Sigmoid colon (tissue), 7 donors: ENCODE measurements around the gene PDLIM5. TPM values are rescaled to one million over a fixed set of nuclear protein-coding genes. Genes with fewer than 3 reads are reported as not detected.
"Not testable (repeated sequence)": the region's sequence is repeated elsewhere in the genome, so short reads cannot be mapped to it uniquely, and the experiment has no call there.

Experiments used
- DNase-seq: peaks from one replicate; pipeline ENCODE4 v3.0.0-alpha.2; 2019
- H3K27ac ChIP-seq, 4 donors: fragments of 200-600 bp; sonication (generic); one replicate each; pipeline ENCODE4 v1.5.1; 2016 to 2019; ENCODE audit warnings: mild to moderate bottlenecking in 1 of 4
- H3K27me3 ChIP-seq, 3 donors: fragments of 200-600 bp; sonication (generic); one replicate each; pipeline ENCODE4 v1.5.1; 2019; ENCODE audit warnings: mild to moderate bottlenecking in 1 of 3
- H3K36me3 ChIP-seq, 4 donors: fragments of 200-600 bp; sonication (generic); one replicate each; pipeline ENCODE4 v1.5.1; 2016 to 2019
- H3K4me1 ChIP-seq, 4 donors: fragments of 200-600 bp; sonication (generic); one replicate each; pipeline ENCODE4 v1.5.1; 2017 to 2019
- H3K4me3 ChIP-seq, 4 donors: fragments of 200-600 bp; sonication (generic); one replicate each; pipeline ENCODE4 v1.5.1; 2017 to 2019; ENCODE audit warnings: mild to moderate bottlenecking in 2 of 4, moderate library complexity in 1 of 4
- H3K9me3 ChIP-seq, 4 donors: fragments of 200-600 bp in 3 of 4; sonication (generic) in 3 of 4; one replicate each; pipeline versions ENCODE4 v1.5.1 to v1.6.1; 2013 to 2019
- EP300 ChIP-seq, 4 donors: sonication (generic); formaldehyde crosslinking; IDR thresholded peaks; one replicate each; pipeline ENCODE4 v1.6.1; 2017; ENCODE audit warnings: antibody characterized with exemption in 4 of 4
- POLR2A ChIP-seq, 2 donors: fragments of 450-650 bp; IDR thresholded peaks; one replicate each; pipeline ENCODE4 v1.6.1; 2016; ENCODE audit warnings: antibody characterized with exemption in 2 of 2, mild to moderate bottlenecking in 2 of 2, moderate library complexity in 2 of 2
- POLR2AphosphoS5 ChIP-seq, 4 donors: sonication (generic); formaldehyde crosslinking; IDR thresholded peaks; one replicate each; pipeline ENCODE4 v1.6.1; 2017; ENCODE audit warnings: antibody characterized with exemption in 4 of 4
- WGBS, 2 donors: extraction: QIAGEN DNeasy Blood & Tissue Kit; methylation state at CpG; one replicate each; pipeline ENCODE4 v1.1.7; 2013; 5-methylcytosine and 5-hydroxymethylcytosine counted together
- intact Hi-C: fragments of 100-400 bp; cut with DNase I; formaldehyde crosslinking; loops from one replicate; pipeline ENCODE4 v1.15.1; 2023
- polyA plus RNA-seq, 3 donors: library from polyadenylated mRNA; stranded (reverse); fragments of 200-250 nt; gene quantifications; one replicate each; pipeline ENCODE4 v1.2.3, GENCODE V29; 2013
- total RNA-seq, 4 donors: library from RNA; depleted of rRNA; stranded (reverse); fragments of >200 nt; gene quantifications; one replicate each; pipeline ENCODE4 v1.1.0, GENCODE V29; 2016
- TF ChIP-seq, protein P1 (sequence below), 4 experiments: fragments of 450-650 bp in 3 of 4; fragments of 200-600 bp in 1 of 4; IDR thresholded peaks; one replicate each; pipeline ENCODE4 v1.5.1; 2016 to 2019; ENCODE audit warnings: antibody characterized with exemption in 4 of 4, mild to moderate bottlenecking in 3 of 4, moderate library complexity in 2 of 4
- donor health status: healthy with polysubstance abuse.
- donor health status: Bipolar disorder and iron deficiency.
- donor health status: healthy.

PDLIM5 gene
- total and polyA plus RNA-seq, 7 donors: 31.2 to 221 (median 167) TPM

DNA sequence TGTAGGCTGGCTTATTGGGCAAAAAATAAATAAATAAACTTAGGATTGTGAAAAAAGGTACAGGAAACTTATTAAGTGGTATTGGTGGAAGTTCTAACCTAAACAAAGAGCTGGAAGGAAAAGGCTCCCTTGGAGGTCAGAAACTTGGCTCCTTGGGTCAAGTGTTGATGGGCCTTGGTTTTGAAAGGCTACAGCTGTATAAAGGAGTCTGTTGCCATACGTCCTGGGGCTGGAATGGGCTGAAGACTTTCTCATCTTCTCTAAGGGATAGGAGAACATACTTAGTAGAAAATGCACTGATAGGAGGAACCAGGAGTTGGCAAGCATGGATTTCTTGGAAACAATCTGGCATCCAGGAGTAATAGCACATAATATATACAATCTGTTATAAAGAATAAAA lies 56.6 kb downstream of the PDLIM5 start:
- WGBS, 2 donors: 70 to 75% methylated on average over 1 of the region's 1 CpG
- no peaks in the 10 kb centered on the region for H3K27me3 ChIP-seq
- peaks cover 0 to 2% (median 0%) of the 10 kb centered on the region in 4 donors for H3K9me3 ChIP-seq
- TF ChIP-seq POLR2AphosphoS5 (IDR thresholded peaks at IDR 0.05) (no peak), POLR2A (IDR thresholded peaks at IDR 0.05) (no peak), EP300 (IDR thresholded peaks at IDR 0.05) (no peak)
- TF ChIP-seq, protein P1, sequence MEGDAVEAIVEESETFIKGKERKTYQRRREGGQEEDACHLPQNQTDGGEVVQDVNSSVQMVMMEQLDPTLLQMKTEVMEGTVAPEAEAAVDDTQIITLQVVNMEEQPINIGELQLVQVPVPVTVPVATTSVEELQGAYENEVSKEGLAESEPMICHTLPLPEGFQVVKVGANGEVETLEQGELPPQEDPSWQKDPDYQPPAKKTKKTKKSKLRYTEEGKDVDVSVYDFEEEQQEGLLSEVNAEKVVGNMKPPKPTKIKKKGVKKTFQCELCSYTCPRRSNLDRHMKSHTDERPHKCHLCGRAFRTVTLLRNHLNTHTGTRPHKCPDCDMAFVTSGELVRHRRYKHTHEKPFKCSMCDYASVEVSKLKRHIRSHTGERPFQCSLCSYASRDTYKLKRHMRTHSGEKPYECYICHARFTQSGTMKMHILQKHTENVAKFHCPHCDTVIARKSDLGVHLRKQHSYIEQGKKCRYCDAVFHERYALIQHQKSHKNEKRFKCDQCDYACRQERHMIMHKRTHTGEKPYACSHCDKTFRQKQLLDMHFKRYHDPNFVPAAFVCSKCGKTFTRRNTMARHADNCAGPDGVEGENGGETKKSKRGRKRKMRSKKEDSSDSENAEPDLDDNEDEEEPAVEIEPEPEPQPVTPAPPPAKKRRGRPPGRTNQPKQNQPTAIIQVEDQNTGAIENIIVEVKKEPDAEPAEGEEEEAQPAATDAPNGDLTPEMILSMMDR (IDR thresholded peaks at IDR 0.05): no peak
- no peak for DNase-seq
- peak overlapping the region in 3 of 4 donors; percentile 58 to 70 (median 60) for H3K27ac ChIP-seq
- no peaks in the 10 kb centered on the region for H3K36me3 ChIP-seq
- H3K4me1 ChIP-seq: peaks cover 0 to 69% (median 65%) of the 10 kb centered on the region in 4 donors
- H3K4me3 ChIP-seq: no peak overlapping the region
- intact Hi-C loops: loop anchor here (10.0 kb wide), 1 partner anchor 93 kb away; no protein-coding TSS in a partner anchor

DNA sequence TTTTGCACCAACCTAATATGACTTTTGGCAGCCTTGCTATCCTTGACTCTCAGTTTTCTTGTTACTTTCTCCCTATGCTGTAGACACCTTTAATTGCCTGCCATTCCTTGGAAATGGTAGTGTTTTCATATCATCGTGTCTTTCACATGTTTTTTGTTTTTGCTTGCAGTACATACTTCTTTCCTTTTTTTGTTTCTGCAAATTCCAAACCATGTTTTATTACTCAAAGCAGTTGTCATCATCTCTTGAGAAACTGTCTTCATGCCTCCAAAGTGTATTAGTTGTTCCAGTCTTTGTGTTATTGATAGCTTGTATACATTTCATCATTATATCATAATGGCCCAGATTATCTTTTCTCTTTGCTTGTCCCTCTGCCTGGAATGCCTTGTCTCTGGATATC lies 57.1 kb downstream of the PDLIM5 start:
- Histone ChIP-seq H3K36me3 (no peaks in the 10 kb centered on the region), H3K27me3 (no peaks in the 10 kb centered on the region), H3K4me3 (no peak overlapping the region), H3K27ac (peak overlapping the region in 3 of 4 donors; percentile 58 to 70 (median 60)), H3K9me3 (peaks cover 0 to 2% (median 0%) of the 10 kb centered on the region in 4 donors), H3K4me1 (peaks cover 0 to 69% (median 62%) of the 10 kb centered on the region in 4 donors)
- intact Hi-C loops: loop anchor here (10.0 kb wide), 1 partner anchor 94 kb away; no protein-coding TSS in a partner anchor
- 76 to 77% methylated on average over 1 of the region's 1 CpG for WGBS, 2 donors
- TF ChIP-seq POLR2AphosphoS5 (IDR thresholded peaks at IDR 0.05): no peak
- no peak for TF ChIP-seq EP300 (IDR thresholded peaks at IDR 0.05)
- TF ChIP-seq, protein P1 (IDR thresholded peaks at IDR 0.05): no peak
- TF ChIP-seq POLR2A (IDR thresholded peaks at IDR 0.05): no peak
- no peak for DNase-seq

DNA sequence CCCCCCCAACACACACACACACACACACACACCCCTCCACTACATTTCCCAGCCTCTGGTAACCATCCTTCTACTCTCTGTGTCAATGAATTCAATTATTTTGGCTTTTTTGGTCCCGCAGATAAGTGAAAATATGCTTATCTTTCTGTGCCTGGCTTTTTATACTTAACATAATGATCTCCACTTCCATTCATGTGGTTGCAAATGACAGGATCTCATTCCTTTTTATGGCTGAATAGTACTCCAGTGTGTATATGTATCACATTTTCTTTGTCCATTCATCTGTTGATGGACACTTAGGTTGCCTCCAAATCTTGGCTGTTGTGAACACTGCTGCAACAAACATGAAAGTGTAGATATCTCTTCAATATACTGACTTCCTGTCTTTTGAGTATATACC lies 59.8 kb downstream of the PDLIM5 start:
- H3K4me3 ChIP-seq: no peak overlapping the region
- H3K27me3 ChIP-seq: no peaks in the 10 kb centered on the region
- WGBS, 2 donors: 97 to 99% methylated on average over 1 of the region's 1 CpG
- no peak overlapping the region for H3K27ac ChIP-seq
- intact Hi-C loops: no loop called here
- peaks cover 0 to 2% (median 0%) of the 10 kb centered on the region in 4 donors for H3K9me3 ChIP-seq
- TF ChIP-seq, protein P1 (IDR thresholded peaks at IDR 0.05): no peak
- TF ChIP-seq POLR2AphosphoS5 (IDR thresholded peaks at IDR 0.05) (no peak), POLR2A (IDR thresholded peaks at IDR 0.05) (no peak), EP300 (IDR thresholded peaks at IDR 0.05) (no peak)
- DNase-seq: no peak
- H3K36me3 ChIP-seq: no peaks in the 10 kb centered on the region
- H3K4me1 ChIP-seq: peaks cover 0 to 60% (median 57%) of the 10 kb centered on the region in 4 donors

DNA sequence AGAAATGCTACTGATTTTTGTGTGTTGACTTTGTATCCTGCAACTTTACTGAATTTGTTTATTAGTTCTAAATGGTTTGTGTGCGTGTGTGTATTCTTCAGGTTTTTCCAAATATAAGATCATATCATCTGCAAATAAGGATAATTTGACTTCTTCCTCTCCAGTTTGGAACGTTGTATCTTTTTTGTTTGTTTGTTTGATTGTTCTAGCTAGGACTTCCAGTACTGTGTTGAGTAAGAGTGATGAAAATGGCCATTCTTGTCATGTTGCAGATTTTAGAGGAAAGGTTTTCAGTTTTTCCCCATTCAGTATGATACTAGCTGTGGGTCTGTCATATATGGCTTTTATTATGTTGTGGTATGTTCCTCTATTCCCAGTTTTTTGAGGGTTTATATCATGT lies 61.8 kb downstream of the PDLIM5 start:
- H3K27me3 ChIP-seq, H3K36me3 ChIP-seq, intact Hi-C loops, H3K9me3 ChIP-seq, DNase-seq, H3K27ac ChIP-seq, H3K4me3 ChIP-seq: not testable (repeated sequence)
- H3K4me1 ChIP-seq: peaks cover 0 to 60% (median 53%) of the 10 kb centered on the region in 4 donors
- 93 to 94% methylated on average over 2 of the region's 2 CpGs for WGBS, 2 donors

DNA sequence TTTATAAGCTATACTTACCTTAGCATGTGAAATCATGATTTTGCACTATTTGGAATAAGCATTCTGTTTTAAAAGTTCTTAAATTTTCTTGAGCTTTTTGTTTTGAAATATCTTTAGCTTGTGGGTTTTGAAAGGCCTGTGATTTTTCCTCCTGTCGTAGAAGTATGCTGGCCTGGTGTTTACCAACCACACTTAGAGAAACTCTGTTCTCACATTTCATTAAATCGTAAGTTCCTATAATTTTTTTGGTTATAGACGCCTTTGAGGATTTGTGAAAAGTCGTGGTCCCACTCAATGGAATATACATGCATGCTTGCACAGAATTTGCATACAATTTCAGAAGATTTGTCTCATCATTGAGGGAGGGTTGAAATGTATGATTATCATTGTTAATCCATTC lies 63.6 kb downstream of the PDLIM5 start:
- Histone ChIP-seq H3K9me3 (peaks cover 0 to 2% (median 0%) of the 10 kb centered on the region in 4 donors), H3K4me1 (peaks cover 0 to 60% (median 52%) of the 10 kb centered on the region in 4 donors), H3K27ac (peak overlapping the region in 3 of 4 donors; percentile 30 to 84 (median 52)), H3K27me3 (no peaks in the 10 kb centered on the region), H3K36me3 (no peaks in the 10 kb centered on the region), H3K4me3 (no peak overlapping the region)
- TF ChIP-seq POLR2AphosphoS5 (IDR thresholded peaks at IDR 0.05) (no peak), POLR2A (IDR thresholded peaks at IDR 0.05) (no peak), EP300 (IDR thresholded peaks at IDR 0.05) (no peak)
- TF ChIP-seq, protein P1 (IDR thresholded peaks at IDR 0.05): no peak
- WGBS, 2 donors: 89 to 90% methylated on average over 4 of the region's 4 CpGs
- intact Hi-C loops: no loop called here
- DNase-seq: no peak
